ENCODE results near the gene ZHX3.

Gene ZHX3

GRCh38 chr20:41221614-41222218 is 95.8 kb downstream of the ZHX3 start:
- no peak for DNase-seq

- DNase-seq: no peak
These were observed 97.7 kb downstream of the ZHX3 start for GRCh38 chr20:41219824-41220223.

- DNase-seq: no peak
These were observed 99.1 kb downstream of the ZHX3 start for GRCh38 chr20:41218466-41218865.

GRCh38 chr20:41217422-41217821 is 100.1 kb downstream of the ZHX3 start:
- no peak for DNase-seq

- DNase-seq: no peak
These were observed 102.9 kb downstream of the ZHX3 start for GRCh38 chr20:41214666-41215065.

- DNase-seq: no peak
These were observed 103.3 kb downstream of the ZHX3 start for GRCh38 chr20:41214202-41214601.

DNA sequence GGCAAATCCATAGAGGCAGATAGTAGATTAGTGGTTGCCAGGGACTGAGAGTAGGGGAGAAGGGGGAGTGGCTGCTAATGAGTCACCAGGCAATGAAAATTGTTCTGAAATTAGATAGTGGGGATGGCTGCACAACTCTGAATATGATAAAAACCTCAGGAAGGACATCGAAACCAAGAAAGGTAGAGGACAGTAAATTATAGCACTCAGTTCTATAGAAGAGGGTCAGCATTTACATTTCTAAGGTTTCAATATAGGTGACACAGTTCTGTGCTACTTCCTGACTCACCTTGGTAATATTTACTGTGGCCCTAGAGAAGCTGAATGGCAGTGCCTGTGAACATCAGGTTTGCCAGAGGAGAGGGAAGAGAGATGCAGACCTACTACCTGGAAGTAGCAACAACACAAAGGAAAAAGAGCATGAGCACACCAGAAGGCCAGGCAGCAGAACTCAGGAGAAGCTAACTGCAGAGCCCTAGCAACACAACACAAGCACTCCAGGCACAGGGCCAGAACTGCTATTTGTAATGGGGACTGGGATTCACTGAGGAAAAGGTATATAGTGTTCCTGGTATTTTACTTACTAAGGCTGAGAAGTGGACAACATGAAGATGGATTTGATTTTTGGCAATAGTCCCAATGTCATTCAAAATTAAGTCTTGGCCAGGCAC is 104.2 kb downstream of the ZHX3 start:
- no peak for DNase-seq

GRCh38 chr20:41205313-41205712 is 112.2 kb downstream of the ZHX3 start:
- DNase-seq: no peak

- DNase-seq: no peak
These were observed 112.9 kb downstream of the ZHX3 start for GRCh38 chr20:41204304-41205265.

DNA sequence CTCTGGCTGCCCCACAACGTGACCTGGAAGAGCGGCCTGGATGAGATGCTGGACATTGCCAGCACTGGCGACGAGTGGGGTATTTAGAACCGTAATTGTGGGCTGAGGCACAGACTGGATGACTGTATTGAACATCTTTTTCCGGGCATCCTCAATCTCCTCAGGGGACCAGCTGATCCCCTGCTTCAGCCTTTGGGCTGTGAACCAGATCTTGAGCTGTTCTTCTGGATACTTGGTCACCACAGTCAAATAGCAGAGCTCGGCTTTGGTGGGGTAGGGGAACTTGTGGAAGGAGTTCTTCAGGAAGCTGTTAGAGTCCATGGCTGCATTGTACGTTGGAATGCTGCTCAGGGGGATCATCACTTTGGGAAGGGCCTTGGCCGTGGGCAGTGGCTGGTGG is 113.9 kb downstream of the ZHX3 start:
- DNase-seq: no peak

GRCh38 chr20:41202426-41202825 is 115.1 kb downstream of the ZHX3 start:
- DNase-seq: no peak

GRCh38 chr20:41201760-41202159 is 115.8 kb downstream of the ZHX3 start:
- DNase-seq: no peak

DNA sequence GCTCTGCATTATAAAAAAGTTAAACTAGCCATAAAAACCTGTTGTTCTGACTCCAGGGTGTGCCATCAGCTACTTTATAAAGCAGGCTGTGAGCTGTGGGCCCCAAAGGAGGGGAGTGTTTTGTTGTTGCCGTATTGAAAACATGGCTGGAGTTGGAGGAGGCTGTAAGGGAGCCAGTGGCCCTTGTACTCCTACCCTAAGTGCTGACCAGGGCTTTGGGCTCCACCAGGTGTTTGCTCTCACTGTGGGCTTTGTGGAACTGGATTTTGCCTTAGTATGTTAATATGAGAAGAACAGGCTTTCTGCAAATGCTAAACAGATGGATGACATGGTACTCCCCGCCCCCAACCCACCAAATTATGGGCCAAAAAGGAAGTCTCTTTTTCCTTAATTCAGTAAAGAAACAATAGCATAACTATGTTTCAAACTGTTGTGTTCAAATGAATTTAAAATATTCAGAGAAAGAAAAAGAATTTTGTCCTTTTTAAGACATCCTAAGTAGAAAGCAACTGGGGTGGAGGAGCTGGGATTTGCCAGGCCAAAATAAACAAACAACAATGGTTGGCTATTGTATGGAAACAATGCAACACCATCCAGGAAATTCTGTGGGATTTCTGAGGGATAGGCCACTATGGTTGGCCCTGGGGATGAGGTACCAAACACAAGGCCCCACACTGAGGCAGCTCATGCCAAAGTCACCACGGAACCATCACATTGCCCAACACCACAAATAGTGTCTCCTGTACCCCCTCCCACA is 116.9 kb downstream of the ZHX3 start:
- DNase-seq: no peak

DNA sequence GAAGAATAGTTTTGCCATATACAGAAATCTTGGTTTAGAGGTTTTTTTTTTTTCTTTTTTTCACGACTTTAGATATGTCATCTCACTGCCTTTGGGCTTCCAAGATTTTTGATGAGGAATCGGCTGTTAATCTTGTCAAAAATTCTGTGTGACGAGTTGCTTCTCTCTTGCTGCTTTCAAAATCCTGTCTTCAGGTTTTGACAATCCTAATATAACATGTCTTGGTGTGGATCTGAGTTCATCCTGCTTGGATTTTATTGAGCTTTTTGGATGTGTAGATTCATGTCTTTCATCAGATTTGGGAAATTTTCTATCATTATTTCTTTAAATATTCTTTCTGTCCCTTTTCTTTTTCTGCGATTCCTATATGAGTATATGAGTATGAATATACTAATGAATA is 119.1 kb downstream of the ZHX3 start:
- DNase-seq: no peak

DNA sequence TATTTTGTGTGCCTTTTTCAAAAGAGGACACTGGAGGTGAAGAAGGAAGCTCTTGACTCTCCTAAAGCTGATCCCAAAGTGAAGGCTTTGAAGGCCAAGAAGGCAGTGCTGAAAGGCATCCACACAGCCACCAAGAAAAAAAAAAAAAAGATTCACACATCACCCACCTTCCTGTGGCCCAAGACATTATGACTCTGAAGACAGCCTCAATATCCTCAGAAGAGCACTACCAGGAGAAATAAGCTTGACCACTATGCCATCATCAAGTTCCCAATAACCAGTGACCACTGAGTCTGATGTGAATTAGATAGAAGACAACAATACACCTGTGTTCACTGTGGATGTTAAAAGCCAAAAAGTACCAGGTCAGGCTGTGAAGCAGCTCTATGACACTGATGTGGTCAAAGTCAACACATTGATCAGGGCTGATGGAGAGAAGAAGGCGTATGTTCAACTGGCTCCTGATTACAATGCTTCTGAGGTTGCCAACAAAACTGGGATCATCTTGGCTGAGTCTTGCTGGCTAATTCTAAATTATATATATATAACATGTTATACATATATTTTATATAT is 120.8 kb downstream of the ZHX3 start:
- DNase-seq: no peak

- no peak for DNase-seq
These were observed 125.0 kb downstream of the ZHX3 start for GRCh38 chr20:41192575-41192974.

DNA sequence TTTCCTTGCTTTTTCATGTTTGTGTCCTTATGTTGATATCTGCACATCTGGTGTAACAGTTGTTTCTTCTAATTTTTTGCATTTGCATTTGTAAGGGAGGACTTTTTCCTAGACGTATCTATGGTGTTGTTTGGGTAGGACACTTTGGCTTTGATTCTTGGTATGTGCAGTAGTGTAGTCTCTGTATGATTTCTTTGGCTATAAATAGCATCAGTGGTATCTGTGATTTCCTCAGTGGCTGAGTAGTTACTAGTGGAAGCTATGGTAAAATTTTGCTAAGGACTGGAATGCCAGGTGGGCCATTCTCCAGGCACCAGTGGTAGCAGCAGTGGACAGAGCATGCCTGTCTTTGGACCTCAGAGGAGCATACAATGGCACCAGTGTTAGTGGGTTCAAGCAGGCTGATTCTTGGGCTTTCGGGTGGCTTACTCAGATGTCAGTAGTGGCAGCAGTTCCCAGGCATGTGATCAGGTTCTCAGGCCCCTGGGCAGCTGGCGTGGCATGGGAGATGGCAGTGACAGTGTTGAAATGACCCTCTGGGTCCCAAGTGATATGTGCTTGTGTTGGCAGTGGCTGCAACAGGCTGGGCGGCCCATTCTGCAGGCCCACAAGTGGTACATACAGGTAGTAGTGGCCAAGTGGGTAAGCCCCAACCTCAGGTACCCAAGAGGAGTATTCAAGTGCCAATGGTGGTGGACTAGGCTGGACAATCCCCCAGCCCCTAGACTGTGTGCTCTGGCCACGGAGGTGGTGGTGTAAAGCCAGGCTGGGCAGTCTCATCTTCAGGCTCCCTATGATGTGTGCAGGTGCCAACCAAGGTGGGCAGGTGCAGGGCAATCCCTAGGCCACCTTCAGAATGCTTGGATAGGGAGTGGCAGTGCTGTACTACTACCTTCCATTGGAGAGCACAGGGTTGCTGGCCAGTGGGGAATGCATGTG is 125.7 kb downstream of the ZHX3 start:
- DNase-seq: no peak

DNA sequence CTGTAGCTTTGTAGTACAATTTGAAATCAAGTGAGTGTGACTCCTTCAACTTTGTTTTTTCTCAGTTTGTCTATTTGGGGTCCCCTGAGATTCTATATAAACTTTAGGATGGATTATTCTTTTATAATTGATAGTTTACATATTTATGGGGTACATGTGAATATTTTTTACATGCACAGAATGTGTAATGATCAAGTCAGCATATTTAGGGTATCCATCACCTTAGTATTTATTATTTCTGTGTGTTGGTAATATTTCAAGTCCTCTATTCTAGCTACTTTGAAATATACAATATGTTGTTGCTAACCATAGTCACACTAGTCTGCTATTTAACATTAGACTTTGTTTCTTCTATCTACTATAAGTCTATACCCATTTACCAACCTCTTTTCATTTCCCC is 129.9 kb downstream of the ZHX3 start:
- no peak for DNase-seq

- DNase-seq: no peak
These were observed 132.3 kb downstream of the ZHX3 start for GRCh38 chr20:41185013-41185757.

DNA sequence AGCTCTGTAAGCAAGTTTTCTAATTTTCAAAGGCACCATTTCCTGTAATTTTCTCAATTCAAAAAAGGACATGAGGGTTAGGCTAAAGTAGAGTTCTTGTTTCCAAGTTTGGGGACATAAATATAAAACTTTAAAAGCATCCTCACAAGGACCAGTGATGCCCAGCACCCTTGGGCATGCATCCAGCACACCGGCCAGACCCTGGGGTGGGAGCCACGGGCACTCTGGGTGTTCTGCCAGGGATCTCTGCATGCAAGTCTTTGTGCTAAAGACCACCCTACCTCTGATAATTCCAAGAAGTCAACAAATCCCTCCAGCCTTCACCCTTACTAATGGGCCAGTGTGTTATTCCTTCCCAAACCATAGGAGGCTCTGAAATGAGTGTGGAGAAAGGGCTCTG is 133.7 kb downstream of the ZHX3 start:
- DNase-seq: no peak

GRCh38 chr20:41183391-41183790 is 134.1 kb downstream of the ZHX3 start:
- no peak for DNase-seq

Data from activated naive CD4-positive, alpha-beta T cell treated with Interleukin-2 at 50 U/mL for 16 hours (primary cell).